ENCODE data around the gene ZNF226. TPM values are rescaled to one million over a fixed set of nuclear protein-coding genes. Genes with fewer than 3 reads are reported as not detected.
"Not testable (repeated sequence)": the region's sequence is repeated elsewhere in the genome, so short reads cannot be mapped to it uniquely, and the experiment has no call there.

Gene ZNF226
- polyA plus RNA-seq, 1 donor, result 26.7 TPM

DNA sequence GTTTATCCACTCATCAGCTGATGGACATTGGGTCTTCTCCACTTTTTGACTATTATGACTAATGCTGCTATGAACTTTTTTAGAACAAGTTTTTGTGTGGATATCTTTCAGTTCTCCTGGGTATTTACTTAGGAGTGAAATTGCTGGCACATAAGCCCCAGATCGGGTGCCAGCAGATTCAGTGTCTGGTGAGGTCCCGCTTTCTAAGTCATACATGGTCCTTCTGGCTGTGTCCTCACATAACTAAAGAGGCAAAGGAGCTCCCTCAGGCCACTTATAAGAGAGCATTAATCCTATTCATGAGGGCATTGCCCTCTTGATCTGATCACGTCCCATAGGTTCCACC, 600 bp upstream of the ZNF226 start:
- no peak for DNase-seq
- peaks cover 9% of the 10 kb centered on the region for H3K9me3 ChIP-seq (ENCODE audit: control insufficient read depth, low read depth, low read length)
- H3K4me3 ChIP-seq (ENCODE audit: low read length), result peak overlapping the region; percentile 56
- H3K27me3 ChIP-seq (ENCODE audit: control insufficient read depth, insufficient read depth, low read length), result no peaks in the 10 kb centered on the region
- no peaks in the 10 kb centered on the region for H3K4me1 ChIP-seq (ENCODE audit: control insufficient read depth, insufficient read depth, low read length)
- peaks cover 20% of the 10 kb centered on the region for H3K36me3 ChIP-seq (ENCODE audit: control insufficient read depth, insufficient read depth, low read length)
- H3K27ac ChIP-seq (ENCODE audit: low read length), result peak overlapping the region; percentile 76
- WGBS (ENCODE audit: insufficient coverage, low lambda C conversion rate), result no CpG with 5 or more reads among the region's 3 CpGs

DNA sequence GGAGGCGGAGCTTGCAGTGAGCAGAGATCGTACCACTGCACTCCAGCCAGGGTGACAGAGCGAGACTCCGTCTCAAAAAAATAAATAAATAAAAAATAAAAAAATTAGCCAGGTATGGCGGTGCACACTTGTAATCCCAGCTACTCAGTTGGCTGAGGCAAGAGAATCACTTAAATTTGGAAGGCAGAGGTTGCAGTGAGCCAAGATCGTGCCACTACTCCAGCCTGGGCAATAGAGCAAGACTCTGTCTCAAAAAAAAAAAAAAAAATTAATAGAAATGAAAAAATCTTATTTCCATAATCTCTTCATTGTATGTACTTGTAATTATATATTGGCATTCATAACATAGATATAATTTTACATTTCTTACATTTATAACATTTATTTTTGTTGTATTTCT, 5.8 kb downstream of the ZNF226 start:
- not testable (repeated sequence) for DNase-seq; H3K27ac ChIP-seq (ENCODE audit: low read length); H3K4me3 ChIP-seq (ENCODE audit: low read length); H3K27me3 ChIP-seq (ENCODE audit: control insufficient read depth, insufficient read depth, low read length); H3K4me1 ChIP-seq (ENCODE audit: control insufficient read depth, insufficient read depth, low read length)
- no CpG with 5 or more reads among the region's 6 CpGs for WGBS (ENCODE audit: insufficient coverage, low lambda C conversion rate)
- peaks cover 74% of the 10 kb centered on the region for H3K36me3 ChIP-seq (ENCODE audit: control insufficient read depth, insufficient read depth, low read length)
- H3K9me3 ChIP-seq (ENCODE audit: control insufficient read depth, low read depth, low read length), result peaks cover 32% of the 10 kb centered on the region

DNA sequence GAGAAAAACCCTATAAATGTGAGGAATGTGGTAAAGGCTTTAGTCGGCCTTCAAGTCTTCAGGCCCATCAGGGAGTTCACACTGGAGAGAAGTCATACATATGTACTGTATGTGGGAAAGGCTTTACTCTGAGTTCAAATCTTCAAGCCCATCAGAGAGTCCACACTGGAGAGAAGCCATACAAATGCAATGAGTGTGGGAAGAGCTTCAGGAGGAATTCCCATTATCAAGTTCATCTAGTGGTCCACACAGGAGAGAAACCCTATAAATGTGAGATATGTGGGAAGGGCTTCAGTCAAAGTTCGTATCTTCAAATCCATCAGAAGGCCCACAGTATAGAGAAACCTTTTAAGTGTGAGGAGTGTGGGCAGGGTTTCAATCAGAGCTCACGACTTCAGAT, 11.7 kb downstream of the ZNF226 start:
- Histone ChIP-seq H3K36me3 (ENCODE audit: control insufficient read depth, insufficient read depth, low read length) (peaks cover 55% of the 10 kb centered on the region), H3K27me3 (ENCODE audit: control insufficient read depth, insufficient read depth, low read length) (no peaks in the 10 kb centered on the region), H3K27ac (ENCODE audit: low read length) (no peak overlapping the region), H3K4me3 (ENCODE audit: low read length) (no peak overlapping the region), H3K4me1 (ENCODE audit: control insufficient read depth, insufficient read depth, low read length) (no peaks in the 10 kb centered on the region), H3K9me3 (ENCODE audit: control insufficient read depth, low read depth, low read length) (peaks cover 37% of the 10 kb centered on the region)
- no CpG with 5 or more reads among the region's 3 CpGs for WGBS (ENCODE audit: insufficient coverage, low lambda C conversion rate)
- no peak for DNase-seq

DNA sequence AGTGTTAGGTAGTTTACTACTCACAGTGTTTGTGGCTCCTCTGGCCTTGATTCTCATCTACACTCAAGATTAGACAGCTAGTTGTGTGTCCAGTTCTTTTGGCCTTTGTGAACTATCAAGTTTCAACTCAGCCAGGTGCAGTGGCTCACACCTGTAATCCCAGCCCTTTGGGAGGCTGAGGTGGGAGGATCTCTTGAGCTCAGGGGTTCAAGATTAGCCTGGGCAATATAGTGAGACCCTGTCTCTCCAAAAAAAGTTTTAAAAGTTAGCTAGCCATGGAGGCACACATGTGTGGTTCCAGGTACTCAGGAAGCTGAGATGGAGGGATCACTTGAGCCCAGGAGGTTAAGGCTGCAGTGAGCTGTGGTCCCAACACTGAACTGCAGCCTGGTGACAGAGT, 16.1 kb downstream of the ZNF226 start:
- Histone ChIP-seq H3K9me3 (ENCODE audit: control insufficient read depth, low read depth, low read length) (peaks cover 25% of the 10 kb centered on the region), H3K27ac (ENCODE audit: low read length) (no peak overlapping the region), H3K4me1 (ENCODE audit: control insufficient read depth, insufficient read depth, low read length) (no peaks in the 10 kb centered on the region), H3K36me3 (ENCODE audit: control insufficient read depth, insufficient read depth, low read length) (peaks cover 13% of the 10 kb centered on the region), H3K27me3 (ENCODE audit: control insufficient read depth, insufficient read depth, low read length) (no peaks in the 10 kb centered on the region), H3K4me3 (ENCODE audit: low read length) (no peak overlapping the region)
- no peak for DNase-seq

DNA sequence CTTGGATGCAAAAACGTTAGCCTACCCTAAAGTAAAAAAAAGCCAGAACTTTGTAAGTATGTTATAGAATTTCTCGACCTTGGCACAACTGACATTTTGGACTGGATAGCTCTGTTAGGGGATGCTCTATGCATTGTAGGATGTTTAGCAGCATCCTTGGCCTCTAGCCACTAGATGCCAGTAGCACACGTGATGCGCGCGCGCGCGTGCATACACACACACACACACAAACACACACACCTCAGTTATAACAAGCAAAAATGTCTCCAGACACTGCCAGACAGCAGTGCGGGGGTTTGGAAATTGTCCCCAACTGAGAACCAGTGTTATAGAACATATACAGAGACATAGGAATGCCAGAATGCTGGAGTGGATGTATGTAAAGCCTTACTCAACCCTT, 17.2 kb downstream of the ZNF226 start:
- no peaks in the 10 kb centered on the region for H3K27me3 ChIP-seq (ENCODE audit: control insufficient read depth, insufficient read depth, low read length)
- no peak overlapping the region for H3K4me3 ChIP-seq (ENCODE audit: low read length)
- no peaks in the 10 kb centered on the region for H3K4me1 ChIP-seq (ENCODE audit: control insufficient read depth, insufficient read depth, low read length)
- no peak overlapping the region for H3K27ac ChIP-seq (ENCODE audit: low read length)
- no peak for DNase-seq
- WGBS (ENCODE audit: insufficient coverage, low lambda C conversion rate), result 71% methylated on average over 1 of the region's 10 CpGs
- H3K9me3 ChIP-seq (ENCODE audit: control insufficient read depth, low read depth, low read length), result peaks cover 31% of the 10 kb centered on the region
- peaks cover under 1% of the 10 kb centered on the region for H3K36me3 ChIP-seq (ENCODE audit: control insufficient read depth, insufficient read depth, low read length)

DNA sequence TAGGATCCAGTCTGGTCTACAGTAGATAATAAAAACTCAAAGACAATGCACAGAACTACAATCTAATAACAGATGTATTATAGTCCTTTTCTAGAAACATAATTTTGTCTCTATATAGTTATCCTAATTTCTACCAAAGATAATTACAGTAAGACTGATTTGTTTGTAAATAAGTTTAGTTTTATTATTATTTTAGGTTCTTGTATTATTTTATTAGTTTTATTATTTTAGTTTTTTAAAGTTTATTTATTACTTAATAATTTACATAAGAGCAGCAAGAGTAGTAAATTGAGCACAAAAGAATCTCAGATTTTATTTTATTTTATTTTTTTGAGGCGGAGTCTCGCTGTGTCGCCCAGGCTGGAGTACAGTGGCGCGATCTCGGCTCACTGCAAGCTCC, 25.1 kb downstream of the ZNF226 start:
- WGBS (ENCODE audit: insufficient coverage, low lambda C conversion rate), result 100% methylated on average over 2 of the region's 6 CpGs
- no peaks in the 10 kb centered on the region for H3K4me1 ChIP-seq (ENCODE audit: control insufficient read depth, insufficient read depth, low read length)
- H3K9me3 ChIP-seq (ENCODE audit: control insufficient read depth, low read depth, low read length), result peaks cover 9% of the 10 kb centered on the region
- no peaks in the 10 kb centered on the region for H3K27me3 ChIP-seq (ENCODE audit: control insufficient read depth, insufficient read depth, low read length)
- no peak for DNase-seq
- H3K27ac ChIP-seq (ENCODE audit: low read length), result no peak overlapping the region
- H3K4me3 ChIP-seq (ENCODE audit: low read length), result no peak overlapping the region
- H3K36me3 ChIP-seq (ENCODE audit: control insufficient read depth, insufficient read depth, low read length), result no peaks in the 10 kb centered on the region

DNA sequence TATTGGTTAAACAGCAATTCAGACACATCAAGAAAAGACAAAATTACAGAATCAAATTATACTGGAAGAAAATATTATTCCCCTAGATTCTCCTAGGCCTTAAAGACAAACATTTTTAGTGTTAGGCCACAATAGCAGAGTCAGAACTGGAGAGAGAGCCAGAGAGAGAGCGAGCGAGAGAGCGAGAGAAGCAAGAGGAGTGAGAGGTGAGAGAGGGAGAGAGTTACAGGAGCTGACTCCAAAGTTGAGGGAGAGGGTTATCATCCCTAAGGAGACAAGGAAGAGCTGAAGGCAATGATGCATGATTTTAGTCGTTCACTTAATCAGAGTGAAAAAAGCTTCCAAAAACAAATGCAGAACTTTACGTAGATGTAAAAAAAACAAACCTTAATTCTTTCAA, 27.2 kb downstream of the ZNF226 start:
- no peak for DNase-seq
- peaks cover 4% of the 10 kb centered on the region for H3K9me3 ChIP-seq (ENCODE audit: control insufficient read depth, low read depth, low read length)
- WGBS (ENCODE audit: insufficient coverage, low lambda C conversion rate), result 80% methylated on average over 4 of the region's 5 CpGs

DNA sequence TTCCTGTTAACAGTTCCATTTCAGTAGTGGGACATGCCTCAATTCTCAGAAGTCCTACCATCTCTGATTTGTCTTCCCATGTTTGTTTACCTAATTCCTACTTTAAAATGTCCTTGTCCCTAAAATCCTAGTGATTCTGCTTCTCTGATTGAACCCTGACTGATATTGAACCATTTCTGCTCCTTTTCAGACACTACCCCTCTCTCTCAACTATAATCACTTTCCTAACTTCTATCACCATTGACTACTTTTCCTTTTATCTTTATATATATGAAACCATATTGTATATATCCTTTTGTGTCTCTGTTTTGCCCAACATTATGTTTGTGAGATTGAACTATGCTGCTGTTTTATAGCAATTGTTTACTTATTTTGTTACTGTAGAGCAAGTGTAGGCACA, 31.9 kb downstream of the ZNF226 start:
- DNase-seq, result no peak
- Histone ChIP-seq H3K4me3 (ENCODE audit: low read length) (no peak overlapping the region), H3K27ac (ENCODE audit: low read length) (no peak overlapping the region), H3K9me3 (ENCODE audit: control insufficient read depth, low read depth, low read length) (peaks cover 4% of the 10 kb centered on the region), H3K4me1 (ENCODE audit: control insufficient read depth, insufficient read depth, low read length) (no peaks in the 10 kb centered on the region), H3K36me3 (ENCODE audit: control insufficient read depth, insufficient read depth, low read length) (no peaks in the 10 kb centered on the region), H3K27me3 (ENCODE audit: control insufficient read depth, insufficient read depth, low read length) (no peaks in the 10 kb centered on the region)

More for the DNA sequence above, 27.2 kb downstream of the ZNF226 start:
- Histone ChIP-seq H3K27me3 (ENCODE audit: control insufficient read depth, insufficient read depth, low read length) (no peaks in the 10 kb centered on the region), H3K4me1 (ENCODE audit: control insufficient read depth, insufficient read depth, low read length) (no peaks in the 10 kb centered on the region), H3K27ac (ENCODE audit: low read length) (no peak overlapping the region), H3K36me3 (ENCODE audit: control insufficient read depth, insufficient read depth, low read length) (no peaks in the 10 kb centered on the region), H3K4me3 (ENCODE audit: low read length) (no peak overlapping the region)

DNA sequence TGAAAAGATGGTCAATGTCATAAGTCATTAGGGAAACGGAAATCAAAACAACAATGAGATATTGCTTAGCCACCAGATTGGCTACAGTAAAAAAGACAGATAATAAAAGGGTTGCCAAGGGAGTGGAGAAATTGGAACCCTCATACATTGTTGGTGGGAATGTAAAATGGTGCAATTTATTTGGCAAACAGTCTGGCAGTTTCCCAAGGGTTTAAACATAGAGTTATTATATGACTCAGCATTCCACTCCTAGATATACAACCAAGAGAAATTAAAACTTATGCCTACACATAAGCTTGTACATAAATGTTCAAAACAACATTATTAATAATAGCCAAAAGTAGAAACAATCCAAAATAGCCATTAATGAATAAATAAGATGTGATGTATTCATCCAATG, 37.6 kb downstream of the ZNF226 start:
- WGBS (ENCODE audit: insufficient coverage, low lambda C conversion rate), result 100% methylated on average over 1 of the region's 1 CpG
- Histone ChIP-seq H3K27ac (ENCODE audit: low read length) (no peak overlapping the region), H3K4me3 (ENCODE audit: low read length) (no peak overlapping the region), H3K36me3 (ENCODE audit: control insufficient read depth, insufficient read depth, low read length) (no peaks in the 10 kb centered on the region), H3K27me3 (ENCODE audit: control insufficient read depth, insufficient read depth, low read length) (peaks cover 4% of the 10 kb centered on the region), H3K4me1 (ENCODE audit: control insufficient read depth, insufficient read depth, low read length) (no peaks in the 10 kb centered on the region), H3K9me3 (ENCODE audit: control insufficient read depth, low read depth, low read length) (peaks cover 8% of the 10 kb centered on the region)
- no peak for DNase-seq

DNA sequence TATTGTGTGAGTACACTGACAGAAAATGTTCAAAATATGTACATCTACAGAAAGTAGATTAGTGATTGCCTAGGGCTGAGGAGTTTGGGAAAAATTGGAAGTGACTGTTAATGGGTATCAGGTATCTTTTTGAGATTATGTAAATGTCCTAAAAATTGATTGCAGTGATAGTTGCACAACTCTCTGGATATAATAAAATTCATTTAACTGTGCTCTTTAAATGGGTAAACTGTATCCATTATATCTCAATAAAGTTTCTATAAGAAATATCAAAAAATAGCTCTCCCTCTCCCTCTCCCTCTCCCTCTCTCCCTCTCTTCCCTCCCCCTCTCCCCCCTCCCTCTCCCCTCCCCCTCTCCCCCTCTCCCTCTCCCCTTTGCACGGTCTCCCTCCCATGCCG, 38.1 kb downstream of the ZNF226 start:
- DNase-seq, result no peak
- no CpG with 5 or more reads among the region's 2 CpGs for WGBS (ENCODE audit: insufficient coverage, low lambda C conversion rate)
- H3K9me3 ChIP-seq (ENCODE audit: control insufficient read depth, low read depth, low read length), result peaks cover 8% of the 10 kb centered on the region

DNA sequence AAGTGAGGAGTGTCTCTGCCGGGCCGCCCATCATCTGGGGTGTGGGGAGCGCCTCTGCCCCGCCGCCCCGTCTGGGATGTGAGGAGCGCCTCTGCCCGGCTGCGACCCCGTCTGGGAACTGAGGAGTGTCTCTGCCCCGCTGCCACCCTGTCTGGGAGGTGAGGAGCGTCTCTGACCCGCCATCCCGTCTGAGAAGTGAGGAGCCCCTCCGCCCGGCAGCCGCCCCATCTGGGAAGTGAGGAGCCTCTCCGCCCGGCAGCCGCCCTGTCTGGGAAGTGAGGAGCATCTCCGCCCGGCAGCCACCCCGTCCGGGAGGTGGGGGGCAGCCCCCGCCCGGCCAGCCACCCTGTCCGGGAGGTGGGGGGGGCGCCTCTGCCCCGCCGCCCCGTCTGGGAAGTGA, 39.0 kb downstream of the ZNF226 start:
- not testable (repeated sequence) for H3K4me1 ChIP-seq (ENCODE audit: control insufficient read depth, insufficient read depth, low read length); H3K4me3 ChIP-seq (ENCODE audit: low read length); H3K36me3 ChIP-seq (ENCODE audit: control insufficient read depth, insufficient read depth, low read length); H3K27ac ChIP-seq (ENCODE audit: low read length); H3K9me3 ChIP-seq (ENCODE audit: control insufficient read depth, low read depth, low read length); H3K27me3 ChIP-seq (ENCODE audit: control insufficient read depth, insufficient read depth, low read length); DNase-seq
- WGBS (ENCODE audit: insufficient coverage, low lambda C conversion rate), result no CpG with 5 or more reads among the region's 31 CpGs

More for the DNA sequence above, 38.1 kb downstream of the ZNF226 start:
- Histone ChIP-seq H3K4me1 (ENCODE audit: control insufficient read depth, insufficient read depth, low read length) (no peaks in the 10 kb centered on the region), H3K36me3 (ENCODE audit: control insufficient read depth, insufficient read depth, low read length) (no peaks in the 10 kb centered on the region), H3K27me3 (ENCODE audit: control insufficient read depth, insufficient read depth, low read length) (peaks cover 4% of the 10 kb centered on the region), H3K27ac (ENCODE audit: low read length) (no peak overlapping the region), H3K4me3 (ENCODE audit: low read length) (no peak overlapping the region)
